ENCODE measurements around the gene TBL1X. TPM values are rescaled to one million over a fixed set of nuclear protein-coding genes. Genes with fewer than 3 reads are reported as not detected.
A peak's percentile ranks its signal among the peaks of the same experiment; 100 is the strongest.

TBL1X gene
- total and polyA plus RNA-seq, 12 donors: 5.0 to 256 (median 28.1) TPM

GRCh38 chrX:9539605-9540387, 74.9 kb downstream of the TBL1X start:
- no peak for TF ChIP-seq POLR2A (IDR thresholded peaks at IDR 0.05)
- TF ChIP-seq CTCF (IDR thresholded peaks at IDR 0.05): no peak
- Histone ChIP-seq H3K36me3 (replicated peaks in 1 of 2) (no peaks in the 10 kb centered on the region), H3K9me3 (replicated peaks in 1 of 3) (no peaks in the 10 kb centered on the region), H3K4me1 (replicated peaks in 1 of 2) (peaks cover 0 to 7% of the 10 kb centered on the region in 2 donors), H3K27me3 (no peaks in the 10 kb centered on the region), H3K27ac (no peak overlapping the region), H3K4me3 (no peak overlapping the region)
- WGBS, 4 donors: 68 to 100% (median 86%) methylated on average over 4 to 5 of the region's 5 CpGs
- intact Hi-C loops (cut with DNase I): no loop called here
- DNase-seq: no peak

- intact Hi-C loops (cut with DNase I): no loop called here
- Histone ChIP-seq H3K9me3 (replicated peaks in 1 of 3) (no peaks in the 10 kb centered on the region), H3K27ac (no peak overlapping the region), H3K4me3 (no peak overlapping the region), H3K4me1 (replicated peaks in 1 of 2) (no peaks in the 10 kb centered on the region), H3K36me3 (replicated peaks in 1 of 2) (no peaks in the 10 kb centered on the region), H3K27me3 (no peaks in the 10 kb centered on the region)
- TF ChIP-seq POLR2A (IDR thresholded peaks at IDR 0.05): no peak
- WGBS, 4 donors: 71 to 76% (median 72%) methylated on average over 13 of the region's 13 CpGs
- DNase-seq: peak; percentile 22 to 63 (median 46)
These were observed 77.4 kb downstream of the TBL1X start for GRCh38 chrX:9542106-9542760.

- WGBS, 4 donors: 75 to 92% (median 82%) methylated on average over 2 to 12 of the region's 12 CpGs
- Histone ChIP-seq H3K9me3 (replicated peaks in 1 of 3) (no peaks in the 10 kb centered on the region), H3K36me3 (replicated peaks in 1 of 2) (no peaks in the 10 kb centered on the region), H3K27ac (no peak overlapping the region), H3K4me3 (no peak overlapping the region), H3K27me3 (no peaks in the 10 kb centered on the region), H3K4me1 (replicated peaks in 1 of 2) (no peaks in the 10 kb centered on the region)
- TF ChIP-seq POLR2A (IDR thresholded peaks at IDR 0.05) (no peak), CTCF (IDR thresholded peaks at IDR 0.05) (no peak)
- intact Hi-C loops (cut with DNase I): no loop called here
- DNase-seq: no peak
These were observed 77.9 kb downstream of the TBL1X start for GRCh38 chrX:9542761-9543111.

GRCh38 chrX:9555354-9555753, 90.5 kb downstream of the TBL1X start:
- Histone ChIP-seq H3K27ac (no peak overlapping the region), H3K4me3 (no peak overlapping the region), H3K4me1 (replicated peaks in 1 of 2) (no peaks in the 10 kb centered on the region), H3K9me3 (replicated peaks in 1 of 3) (no peaks in the 10 kb centered on the region), H3K36me3 (replicated peaks in 1 of 2) (no peaks in the 10 kb centered on the region), H3K27me3 (no peaks in the 10 kb centered on the region)
- WGBS, 4 donors: 73 to 87% (median 80%) methylated on average over 2 of the region's 2 CpGs
- intact Hi-C loops (cut with DNase I): no loop called here
- no peak for DNase-seq
- TF ChIP-seq POLR2A (IDR thresholded peaks at IDR 0.05): no peak
- TF ChIP-seq CTCF (IDR thresholded peaks at IDR 0.05): no peak

Measured in adrenal gland (tissue), 12 donors.